Activated CD8-positive, alpha-beta T cell treated with anti-CD3 and anti-CD28 coated beads for 36 hours (primary cell): Measurements from ENCODE around the gene EBF3. TPM values are rescaled to one million over a fixed set of nuclear protein-coding genes. Genes with fewer than 3 reads are reported as not detected.

Experiments
- ATAC-seq: fragments of 200-7000 bp; cut with Tn5 transposase; one replicate; pipeline ENCODE4 v1.10.0; 2021; ENCODE audit warnings: mild to moderate bottlenecking, moderate library complexity
- CTCF ChIA-PET: fragments of 350-600 bp; sonication (Branson Sonifier 250); formaldehyde crosslinking; loops from one replicate; lab custom pipeline; 2021; ENCODE audit warnings: antibody characterized with exemption; lab: Charles Lee
- POLR2A ChIA-PET: fragments of 350-600 bp; sonication (Branson Sonifier 250); formaldehyde crosslinking; loops from one replicate; lab custom pipeline; 2021; ENCODE audit warnings: antibody characterized with exemption; lab: Charles Lee
- DNase-seq: peaks from one replicate; pipeline ENCODE4 v3.0.0-alpha.2; 2020
- H3K27ac Mint-ChIP-seq: one replicate; pipeline ENCODE4 v1.8.0; 2021; ENCODE audit warnings: mild to moderate bottlenecking, mixed read lengths
- H3K27me3 Mint-ChIP-seq: one replicate; pipeline ENCODE4 v1.8.0; 2021; ENCODE audit warnings: mixed read lengths
- H3K36me3 Mint-ChIP-seq: one replicate; pipeline ENCODE4 v1.8.0; 2021; ENCODE audit warnings: low read depth, mixed read lengths
- H3K4me1 Mint-ChIP-seq: one replicate; pipeline ENCODE4 v1.8.0; 2021; ENCODE audit warnings: low read depth, mixed read lengths
- H3K4me3 Mint-ChIP-seq: one replicate; pipeline ENCODE4 v1.8.0; 2021; ENCODE audit warnings: mild to moderate bottlenecking, moderate library complexity, mixed read lengths
- H3K9me3 Mint-ChIP-seq: one replicate; pipeline ENCODE4 v1.8.0; 2021; ENCODE audit warnings: mixed read lengths
- CTCF ChIP-seq: fragments of 200-600 bp; IDR thresholded peaks from one replicate; pipeline ENCODE4 v1.8.0; 2022; ENCODE audit warnings: antibody characterized with exemption, mild to moderate bottlenecking
- intact Hi-C: fragments of 100-400 bp; cut with micrococcal nuclease; formaldehyde crosslinking; loops from one replicate; pipeline ENCODE4 v1.10.0; 2022
- total RNA-seq, 2 experiments: library from RNA; stranded (reverse); gene quantifications; one replicate each; pipeline ENCODE4 v1.2.3, GENCODE V29; 2021

The EBF3 gene
- total RNA-seq, 2 experiments from 2014 or later, result not detected

DNA sequence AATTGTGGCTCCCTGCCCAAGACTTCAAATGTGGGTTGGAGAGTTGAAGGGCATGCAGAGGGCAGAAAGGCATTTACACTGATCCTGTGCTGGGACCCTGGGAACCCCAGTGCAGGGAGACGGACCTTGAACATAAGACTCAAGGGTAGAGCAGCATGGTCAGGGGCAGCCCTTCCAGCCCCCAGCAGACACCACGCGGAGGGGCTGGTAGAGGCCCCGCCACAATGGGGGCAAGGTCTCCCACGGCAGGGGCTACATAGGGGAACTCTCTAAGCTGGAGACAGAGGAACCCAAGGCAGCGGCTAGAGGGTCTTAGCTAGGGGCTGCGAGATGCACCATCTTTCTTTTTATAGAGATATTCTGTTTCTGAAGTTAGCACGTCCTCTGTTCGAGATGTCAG lies 45.2 kb upstream of the EBF3 start:
- ChIA-PET POLR2A (no interaction called here), CTCF (no interaction called here)
- intact Hi-C loops, result no loop called here
- H3K4me1 Mint-ChIP-seq, result no peaks in the 10 kb centered on the region
- H3K27me3 Mint-ChIP-seq, result peaks cover 15% of the 10 kb centered on the region
- no peaks in the 10 kb centered on the region for H3K36me3 Mint-ChIP-seq
- no peak overlapping the region for H3K4me3 Mint-ChIP-seq
- TF ChIP-seq CTCF, result no peak
- no peak overlapping the region for H3K27ac Mint-ChIP-seq
- DNase-seq (no peak), ATAC-seq (no peak)
- peaks cover 2% of the 10 kb centered on the region for H3K9me3 Mint-ChIP-seq

DNA sequence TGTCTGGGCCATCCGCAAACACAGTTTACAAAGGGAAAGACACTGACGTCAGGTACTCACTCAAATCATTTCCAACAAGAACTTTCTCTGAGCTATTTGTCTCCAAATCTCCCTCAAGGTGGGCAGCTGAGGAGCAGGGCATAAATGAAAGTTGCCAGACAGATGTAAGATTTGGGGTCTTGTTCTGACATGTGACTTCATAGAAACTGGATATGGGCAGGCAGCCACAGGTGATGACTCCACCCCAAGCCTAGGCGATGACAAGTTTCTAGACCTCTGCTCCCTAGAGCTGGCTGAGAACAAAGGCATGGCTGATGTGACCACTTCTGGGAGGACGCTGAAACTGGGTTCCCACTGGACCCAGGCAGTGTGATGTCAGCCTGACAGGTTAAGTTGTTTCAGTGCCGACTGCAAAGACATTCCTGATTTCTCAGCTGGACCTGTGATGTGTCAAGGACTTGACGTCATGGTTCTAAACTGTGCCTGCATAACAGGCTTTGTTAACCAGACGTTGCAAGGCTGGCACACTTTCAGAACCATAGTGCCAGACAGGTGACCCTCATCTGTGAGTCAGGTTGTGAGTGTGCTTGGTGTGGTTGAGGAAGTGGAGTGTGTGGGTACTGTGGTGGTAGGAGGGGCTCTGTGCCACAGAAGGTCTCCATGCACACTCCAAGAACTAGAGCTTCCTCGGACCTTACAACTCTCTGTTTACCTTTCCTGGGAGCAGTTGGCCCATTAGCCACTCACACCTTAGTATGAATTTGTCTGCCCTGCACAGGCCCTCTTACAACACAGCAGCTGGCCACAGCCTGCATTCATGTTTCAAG lies 39.9 kb upstream of the EBF3 start:
- no peak for TF ChIP-seq CTCF
- CTCF ChIA-PET, result no interaction called here
- intact Hi-C loops, result no loop called here
- peaks cover 19% of the 10 kb centered on the region for H3K27me3 Mint-ChIP-seq
- H3K4me3 Mint-ChIP-seq, result no peak overlapping the region
- H3K36me3 Mint-ChIP-seq, result no peaks in the 10 kb centered on the region
- no peak for ATAC-seq
- peaks cover 2% of the 10 kb centered on the region for H3K9me3 Mint-ChIP-seq
- no peak overlapping the region for H3K27ac Mint-ChIP-seq
- POLR2A ChIA-PET, result no interaction called here
- H3K4me1 Mint-ChIP-seq, result no peaks in the 10 kb centered on the region
- no peak for DNase-seq

DNA sequence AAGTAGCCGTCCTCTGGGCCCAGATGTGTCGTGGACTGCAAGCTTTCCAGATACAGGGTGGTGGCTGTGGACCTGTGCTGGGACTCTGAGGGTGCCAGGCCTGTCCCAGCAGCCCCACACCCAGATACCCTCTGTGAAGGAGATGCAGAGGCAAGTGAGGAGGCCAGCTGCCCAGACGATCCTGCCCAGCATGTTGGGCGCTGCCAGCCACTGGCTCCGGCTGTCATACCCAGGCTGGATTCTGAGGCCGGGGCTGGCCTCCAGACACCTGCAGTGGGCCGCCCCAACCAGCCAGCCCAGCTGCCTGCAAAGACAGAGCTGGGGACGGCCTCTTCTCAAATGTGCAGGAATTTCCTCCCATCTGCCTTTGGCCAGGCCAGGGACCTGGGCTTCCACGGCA lies 39.1 kb upstream of the EBF3 start:
- ATAC-seq (no peak), DNase-seq (no peak)
- H3K9me3 Mint-ChIP-seq, result peaks cover 10% of the 10 kb centered on the region
- TF ChIP-seq CTCF, result no peak
- ChIA-PET CTCF (no interaction called here), POLR2A (no interaction called here)
- no peaks in the 10 kb centered on the region for H3K4me1 Mint-ChIP-seq
- H3K27ac Mint-ChIP-seq, result no peak overlapping the region
- H3K36me3 Mint-ChIP-seq, result no peaks in the 10 kb centered on the region
- no peak overlapping the region for H3K4me3 Mint-ChIP-seq
- intact Hi-C loops, result no loop called here
- peaks cover 18% of the 10 kb centered on the region for H3K27me3 Mint-ChIP-seq

GRCh38 chr10:130002606-130003005 lies 38.5 kb upstream of the EBF3 start:
- Mint-ChIP-seq H3K9me3 (peaks cover 13% of the 10 kb centered on the region), H3K4me3 (no peak overlapping the region), H3K36me3 (no peaks in the 10 kb centered on the region), H3K27me3 (peaks cover 20% of the 10 kb centered on the region), H3K4me1 (no peaks in the 10 kb centered on the region), H3K27ac (no peak overlapping the region)
- ChIA-PET POLR2A (no interaction called here), CTCF (no interaction called here)
- intact Hi-C loops, result no loop called here
- TF ChIP-seq CTCF, result no peak
- ATAC-seq (no peak), DNase-seq (no peak)

- Mint-ChIP-seq H3K27ac (no peak overlapping the region), H3K36me3 (no peaks in the 10 kb centered on the region), H3K4me3 (no peak overlapping the region), H3K9me3 (peaks cover 13% of the 10 kb centered on the region), H3K4me1 (no peaks in the 10 kb centered on the region), H3K27me3 (peaks cover 19% of the 10 kb centered on the region)
- ATAC-seq (no peak), DNase-seq (no peak)
- TF ChIP-seq CTCF, result no peak
- ChIA-PET CTCF (no interaction called here), POLR2A (no interaction called here)
- intact Hi-C loops, result no loop called here
Observed at GRCh38 chr10:130000918-130001317, 36.8 kb upstream of the EBF3 start.
